Smooth muscle cell (in vitro differentiated cells): ENCODE results near the gene PLPP3. TPM values are rescaled to one million over a fixed set of nuclear protein-coding genes. Genes with fewer than 3 reads are reported as not detected.

Source experiments
- DNase-seq: peaks from one replicate; lab custom pipeline; 2025; ENCODE audit not compliant: unreplicated experiment; lab: John Stamatoyannopoulos, UW
- H2AFZ ChIP-seq: fragments of 200-600 bp; sonication (generic); 2 replicates; pipeline ENCODE4 v1.6.0; 2016; ENCODE audit warnings: antibody characterized with exemption, low read depth, mild to moderate bottlenecking
- H3F3A ChIP-seq: fragments of 200-600 bp; sonication (generic); 2 replicates; pipeline ENCODE4 v1.6.0; 2017; ENCODE audit warnings: antibody characterized with exemption, low read depth
- H3K27ac ChIP-seq: fragments of 200-600 bp; sonication (generic); 2 replicates; pipeline ENCODE4 v1.5.1; 2016; ENCODE audit warnings: low read depth, mild to moderate bottlenecking
- H3K27me3 ChIP-seq: fragments of 200-600 bp; sonication (generic); 2 replicates; pipeline ENCODE4 v1.6.1; 2016; ENCODE audit warnings: low read depth, mild to moderate bottlenecking
- H3K36me3 ChIP-seq: fragments of 200-600 bp; sonication (generic); 2 replicates; pipeline ENCODE4 v1.5.1; 2016; ENCODE audit warnings: low read depth
- H3K4me1 ChIP-seq: fragments of 200-600 bp; sonication (generic); 2 replicates; pipeline ENCODE4 v1.5.1; 2016; ENCODE audit warnings: low read depth
- H3K4me2 ChIP-seq: fragments of 200-600 bp; sonication (generic); 2 replicates; pipeline ENCODE4 v1.6.0; 2016; ENCODE audit warnings: mild to moderate bottlenecking
- H3K4me3 ChIP-seq: fragments of 200-600 bp; sonication (generic); 2 replicates; pipeline ENCODE4 v1.5.1; 2016; ENCODE audit warnings: mild to moderate bottlenecking
- H3K79me2 ChIP-seq: fragments of 200-600 bp; sonication (generic); 2 replicates; pipeline ENCODE4 v1.6.0; 2016; ENCODE audit warnings: low read depth, mild to moderate bottlenecking
- H3K9ac ChIP-seq: fragments of 200-600 bp; sonication (generic); 2 replicates; pipeline ENCODE4 v1.6.0; 2016; ENCODE audit warnings: low read depth
- H3K9me3 ChIP-seq: fragments of 200-600 bp; sonication (generic); replicated peaks from 2 replicates; pipeline ENCODE4 v1.5.1; 2016; ENCODE audit warnings: low read depth
- H4K20me1 ChIP-seq: fragments of 200-600 bp; sonication (generic); 2 replicates; pipeline ENCODE4 v1.6.0; 2016; ENCODE audit warnings: low read depth
- WGBS: methylation state at CpG from one replicate; pipeline ENCODE4 v1.1.7; 2016; ENCODE audit warnings: low lambda C conversion rate; 5-methylcytosine and 5-hydroxymethylcytosine counted together
- polyA plus RNA-seq: library from polyadenylated mRNA; unstranded; fragments of >200 nt; fragmentation: Nextera tagmentation; extraction: Ambion mirVana; gene quantifications from 2 replicates; pipeline ENCODE4 v1.2.1, GENCODE V29; 2016
- total RNA-seq: library from RNA; depleted of rRNA; stranded (reverse); fragments of >200 nt; gene quantifications from 2 replicates; pipeline ENCODE4 v1.2.3, GENCODE V29; 2014
- TF ChIP-seq, protein P1 (sequence below): fragments of 200-600 bp; sonication (generic); IDR thresholded peaks from 2 replicates; pipeline ENCODE4 v1.5.1; 2017; ENCODE audit warnings: borderline replicate concordance, mild to moderate bottlenecking, antibody characterized with exemption; ENCODE audit not compliant: insufficient read depth, poor library complexity, severe bottlenecking

Gene PLPP3
- total and polyA plus RNA-seq, 2 experiments from 2014 or later, result 56.9 to 81.5 TPM

DNA sequence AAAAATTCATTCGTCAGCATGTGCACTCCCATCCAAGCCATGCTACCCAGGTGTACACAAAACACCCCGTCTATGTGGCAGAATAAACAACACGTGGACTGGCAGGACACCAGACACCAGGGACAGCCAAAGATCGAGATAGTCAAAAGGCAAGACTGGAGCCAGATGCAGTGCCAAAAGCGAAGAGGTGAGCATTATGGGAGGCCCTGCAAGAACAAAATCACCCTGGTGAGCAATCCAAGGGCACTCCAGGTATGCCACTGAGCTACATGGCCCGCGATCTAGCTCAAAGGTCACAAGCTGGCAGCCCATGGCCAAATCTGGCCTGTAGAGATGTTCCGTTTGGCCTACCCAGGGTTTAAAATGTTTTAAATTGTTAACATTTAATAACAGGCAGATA, 33.7 kb downstream of the PLPP3 start:
- TF ChIP-seq, protein P1, sequence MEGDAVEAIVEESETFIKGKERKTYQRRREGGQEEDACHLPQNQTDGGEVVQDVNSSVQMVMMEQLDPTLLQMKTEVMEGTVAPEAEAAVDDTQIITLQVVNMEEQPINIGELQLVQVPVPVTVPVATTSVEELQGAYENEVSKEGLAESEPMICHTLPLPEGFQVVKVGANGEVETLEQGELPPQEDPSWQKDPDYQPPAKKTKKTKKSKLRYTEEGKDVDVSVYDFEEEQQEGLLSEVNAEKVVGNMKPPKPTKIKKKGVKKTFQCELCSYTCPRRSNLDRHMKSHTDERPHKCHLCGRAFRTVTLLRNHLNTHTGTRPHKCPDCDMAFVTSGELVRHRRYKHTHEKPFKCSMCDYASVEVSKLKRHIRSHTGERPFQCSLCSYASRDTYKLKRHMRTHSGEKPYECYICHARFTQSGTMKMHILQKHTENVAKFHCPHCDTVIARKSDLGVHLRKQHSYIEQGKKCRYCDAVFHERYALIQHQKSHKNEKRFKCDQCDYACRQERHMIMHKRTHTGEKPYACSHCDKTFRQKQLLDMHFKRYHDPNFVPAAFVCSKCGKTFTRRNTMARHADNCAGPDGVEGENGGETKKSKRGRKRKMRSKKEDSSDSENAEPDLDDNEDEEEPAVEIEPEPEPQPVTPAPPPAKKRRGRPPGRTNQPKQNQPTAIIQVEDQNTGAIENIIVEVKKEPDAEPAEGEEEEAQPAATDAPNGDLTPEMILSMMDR, result no peak
- no peak for DNase-seq
- Histone ChIP-seq H3K9ac (no peak overlapping the region), H3K4me1 (peaks cover 19% of the 10 kb centered on the region), H3K79me2 (peaks cover 99% of the 10 kb centered on the region), H3K27ac (no peak overlapping the region), H2AFZ (no peak overlapping the region), H3K9me3 (no peaks in the 10 kb centered on the region), H3F3A (no peaks in the 10 kb centered on the region), H3K36me3 (no peaks in the 10 kb centered on the region), H3K27me3 (no peaks in the 10 kb centered on the region), H4K20me1 (peaks cover 100% of the 10 kb centered on the region), H3K4me3 (no peak overlapping the region), H3K4me2 (no peak overlapping the region)
- 95% methylated on average over 8 of the region's 8 CpGs for WGBS

DNA sequence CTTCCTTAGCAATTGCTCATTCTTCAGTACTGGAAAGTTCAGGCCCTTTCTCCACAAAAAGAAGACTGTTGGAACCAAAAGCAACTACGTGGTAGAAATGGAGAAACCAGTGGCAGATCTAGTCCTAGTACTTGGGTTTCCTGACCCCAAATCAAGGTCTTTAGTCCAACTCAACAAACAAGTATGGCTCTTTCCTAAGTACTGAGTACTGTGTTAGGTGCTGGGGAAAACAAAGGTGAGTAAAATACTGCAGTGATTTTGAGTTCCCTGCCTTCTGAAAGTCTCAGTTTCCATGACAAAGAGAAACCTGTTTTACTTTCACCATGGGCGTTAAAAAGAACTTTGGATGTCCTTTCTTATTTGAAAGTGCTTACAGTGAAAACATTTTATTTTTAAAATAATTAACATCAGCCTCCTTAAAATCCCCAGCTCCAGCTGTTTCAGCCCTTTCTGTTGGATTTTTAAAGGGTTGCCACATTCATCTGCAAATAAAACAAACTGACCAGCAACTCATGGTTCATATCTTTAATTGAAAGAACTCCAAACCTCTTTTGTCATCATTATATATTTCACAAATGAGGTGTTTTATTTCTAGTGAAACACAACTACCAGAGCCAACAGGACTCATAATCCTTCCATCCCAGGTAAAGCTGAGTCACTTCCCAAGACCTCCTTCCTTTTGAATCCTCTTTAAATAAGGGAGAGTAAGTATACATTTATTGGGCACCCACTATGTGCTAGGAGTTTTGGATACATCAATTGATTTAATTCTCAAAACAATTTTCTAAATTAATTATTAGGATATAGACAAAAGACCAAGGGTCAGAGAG, 35.4 kb downstream of the PLPP3 start:
- Histone ChIP-seq H3K9me3 (no peaks in the 10 kb centered on the region), H3K79me2 (peaks cover 100% of the 10 kb centered on the region), H3K36me3 (no peaks in the 10 kb centered on the region), H3K27ac (no peak overlapping the region), H3K27me3 (no peaks in the 10 kb centered on the region), H3K4me1 (peaks cover 18% of the 10 kb centered on the region), H3K9ac (no peak overlapping the region), H3K4me3 (no peak overlapping the region), H3F3A (no peaks in the 10 kb centered on the region), H4K20me1 (peaks cover 100% of the 10 kb centered on the region), H3K4me2 (no peak overlapping the region), H2AFZ (no peak overlapping the region)
- no peak for DNase-seq
- TF ChIP-seq, protein P1, result no peak
- 83% methylated on average over 2 of the region's 2 CpGs for WGBS

DNA sequence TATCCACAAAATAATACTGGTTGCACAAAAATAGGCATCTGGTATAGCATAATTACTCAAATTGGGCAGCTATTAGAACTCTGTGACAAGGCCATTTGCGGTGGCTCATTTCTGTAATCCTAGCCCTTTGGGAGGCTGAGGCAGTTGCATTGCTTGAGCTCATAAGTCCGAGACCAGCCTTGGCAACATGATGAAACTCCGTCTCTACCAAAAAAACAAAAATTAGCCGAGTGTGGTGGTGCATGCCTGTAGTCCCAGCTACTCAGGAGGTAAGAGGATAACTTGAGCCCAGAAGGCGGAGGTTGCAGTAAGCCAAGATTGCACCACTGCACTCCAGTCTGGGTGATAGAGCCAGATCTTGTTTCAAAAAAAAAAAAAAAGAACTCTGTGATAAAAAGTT, 36.7 kb downstream of the PLPP3 start:
- peaks cover 100% of the 10 kb centered on the region for H3K79me2 ChIP-seq
- peaks cover 10% of the 10 kb centered on the region for H3K4me1 ChIP-seq
- H3K27me3 ChIP-seq, result no peaks in the 10 kb centered on the region
- H3K27ac ChIP-seq, result no peak overlapping the region
- H3K4me3 ChIP-seq, result no peak overlapping the region
- H4K20me1 ChIP-seq, result peaks cover 100% of the 10 kb centered on the region
- no peaks in the 10 kb centered on the region for H3K36me3 ChIP-seq
- no peak overlapping the region for H3K9ac ChIP-seq
- no peak overlapping the region for H2AFZ ChIP-seq
- WGBS, result 94% methylated on average over 5 of the region's 5 CpGs
- TF ChIP-seq, protein P1, result no peak
- H3K4me2 ChIP-seq, result no peak overlapping the region
- DNase-seq, result no peak
- H3F3A ChIP-seq, result no peaks in the 10 kb centered on the region
- H3K9me3 ChIP-seq, result no peaks in the 10 kb centered on the region

DNA sequence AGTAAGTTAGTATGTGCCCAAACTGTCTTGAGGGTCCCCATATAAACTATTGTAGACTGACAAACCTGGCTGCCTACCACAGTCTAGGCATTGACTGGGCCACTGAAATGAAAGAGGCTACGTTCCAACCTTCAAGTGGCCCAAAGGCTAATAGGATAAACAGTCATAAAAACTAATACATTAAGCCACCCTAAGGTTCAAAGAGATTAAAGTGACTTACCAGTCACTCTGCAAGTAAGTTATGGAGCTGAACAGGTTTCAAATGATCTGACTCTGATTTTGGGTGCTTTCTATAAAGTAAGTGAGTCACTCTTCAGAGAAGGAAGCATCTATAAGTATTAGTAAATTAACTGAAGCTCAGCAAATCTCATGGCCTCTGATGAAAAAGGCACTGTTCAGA, 38.0 kb downstream of the PLPP3 start:
- TF ChIP-seq, protein P1, result no peak
- Histone ChIP-seq H3K4me1 (peaks cover 10% of the 10 kb centered on the region), H3K27ac (no peak overlapping the region), H3K9ac (no peak overlapping the region), H3K9me3 (no peaks in the 10 kb centered on the region), H3F3A (peaks cover 4% of the 10 kb centered on the region), H3K27me3 (no peaks in the 10 kb centered on the region), H2AFZ (no peak overlapping the region), H3K4me2 (no peak overlapping the region), H3K36me3 (peaks cover 4% of the 10 kb centered on the region), H3K79me2 (peaks cover 99% of the 10 kb centered on the region), H4K20me1 (peaks cover 100% of the 10 kb centered on the region), H3K4me3 (no peak overlapping the region)
- no peak for DNase-seq
- 32% methylated on average over 1 of the region's 1 CpG for WGBS
